ENCODE data around the gene HHIPL2.

- no peak for TF ChIP-seq EZH2phosphoT487 (IDR thresholded peaks at IDR 0.05; ENCODE audit: borderline replicate concordance)
- TF ChIP-seq CTCF (conservative IDR thresholded peaks at IDR 0.05; ENCODE audit: low read length) = no peak
These were observed 6.3 kb upstream of the HHIPL2 start for GRCh38 chr1:222554177-222554576.

Measured in Loucy (cell line).